Uterus (tissue), 4 donors: ENCODE data around the gene ASAP2. TPM values are rescaled to one million over a fixed set of nuclear protein-coding genes. Genes with fewer than 3 reads are reported as not detected.
A peak's percentile ranks its signal among the peaks of the same experiment; 100 is the strongest.

Experiments
- DNase-seq, 2 donors: peaks; one replicate each; pipeline ENCODE4 v3.0.0-alpha.2; 2019 to 2020
- H3K27ac ChIP-seq, 2 donors: fragments of 200-600 bp; sonication (generic); 1 replicate in 1 of 2; 2 replicates in 1 of 2; pipeline ENCODE4 v1.5.1; 2016 to 2018
- H3K27me3 ChIP-seq, 2 donors: fragments of 200-600 bp; sonication (generic); one replicate each; pipeline ENCODE4 v1.5.1; 2018 to 2019; ENCODE audit warnings: control low read depth in 1 of 2
- H3K36me3 ChIP-seq, 2 donors: fragments of 200-600 bp; sonication (generic); one replicate each; pipeline ENCODE4 v1.5.1; 2019; ENCODE audit warnings: control low read depth in 1 of 2
- H3K4me1 ChIP-seq, 2 donors: fragments of 200-600 bp; sonication (generic); one replicate each; pipeline ENCODE4 v1.5.1; 2018 to 2019; ENCODE audit warnings: control low read depth in 1 of 2
- H3K4me3 ChIP-seq, 2 donors: fragments of 200-600 bp; sonication (generic); 1 replicate in 1 of 2; 2 replicates in 1 of 2; pipeline ENCODE4 v1.5.1; 2018 to 2019; ENCODE audit warnings: mild to moderate bottlenecking in 1 of 2
- H3K9me3 ChIP-seq, 2 donors: fragments of 200-600 bp; sonication (generic); one replicate each; pipeline ENCODE4 v1.5.1; 2019; ENCODE audit warnings: control low read depth in 1 of 2
- CTCF ChIP-seq, 4 experiments: fragments of 200-600 bp in 2 of 4; fragments of 450-650 bp in 2 of 4; sonication (generic) in 2 of 4; IDR thresholded peaks; one replicate each; pipeline ENCODE4 v1.5.1; 2016 to 2019; ENCODE audit warnings: antibody characterized with exemption in 4 of 4, mild to moderate bottlenecking in 2 of 4, moderate library complexity in 1 of 4
- POLR2A ChIP-seq, 2 donors: fragments of 450-650 bp; IDR thresholded peaks; one replicate each; pipeline ENCODE4 v1.6.1; 2016; ENCODE audit warnings: antibody characterized with exemption in 2 of 2, mild to moderate bottlenecking in 1 of 2, moderate library complexity in 1 of 2
- intact Hi-C: fragments of 100-400 bp; cut with DNase I; formaldehyde crosslinking; loops from one replicate; pipeline ENCODE4 v1.15.1; 2023; ENCODE audit warnings: low total_unique reads
- total RNA-seq, 4 donors: library from RNA; depleted of rRNA in 3 of 4; stranded (reverse); fragments of >200 nt in 3 of 4; gene quantifications; one replicate each; pipeline versions ENCODE4 v1.1.0 to v1.2.4, GENCODE V29; 2014 to 2023
- donor health status: DM: yes; HTN: yes; CAD: no.

The ASAP2 gene
- total RNA-seq, 4 donors from 2014 or later, result 24.3 to 55.5 (median 31.3) TPM

- intact Hi-C loops, result no loop called here
- Histone ChIP-seq H3K4me1 (peaks cover 0 to 6% of the 10 kb centered on the region in 2 donors), H3K4me3 (no peak overlapping the region), H3K9me3 (no peaks in the 10 kb centered on the region), H3K27ac (peak overlapping the region; percentile 82 to 89), H3K27me3 (no peaks in the 10 kb centered on the region), H3K36me3 (no peaks in the 10 kb centered on the region)
- no peak for TF ChIP-seq CTCF (IDR thresholded peaks at IDR 0.05)
- TF ChIP-seq POLR2A (IDR thresholded peaks at IDR 0.05), result peak; percentile 30 to 48
- DNase-seq, result peak; percentile 71 to 82
Observed at GRCh38 chr2:9398881-9399780, 192.5 kb downstream of the ASAP2 start.

- no peak for DNase-seq
- peaks cover 0 to 6% of the 10 kb centered on the region in 2 donors for H3K4me1 ChIP-seq
- no peaks in the 10 kb centered on the region for H3K36me3 ChIP-seq
- H3K27me3 ChIP-seq, result no peaks in the 10 kb centered on the region
- intact Hi-C loops, result no loop called here
- H3K9me3 ChIP-seq, result no peaks in the 10 kb centered on the region
- TF ChIP-seq CTCF (IDR thresholded peaks at IDR 0.05) (no peak), POLR2A (IDR thresholded peaks at IDR 0.05) (no peak)
- no peak overlapping the region for H3K4me3 ChIP-seq
- peak overlapping the region; percentile 82 to 89 for H3K27ac ChIP-seq
Observed at GRCh38 chr2:9400268-9401058, 193.9 kb downstream of the ASAP2 start.

GRCh38 chr2:9401059-9401547 is 194.5 kb downstream of the ASAP2 start:
- H3K9me3 ChIP-seq, result no peaks in the 10 kb centered on the region
- no peak overlapping the region for H3K4me3 ChIP-seq
- TF ChIP-seq POLR2A (IDR thresholded peaks at IDR 0.05) (no peak), CTCF (IDR thresholded peaks at IDR 0.05) (no peak)
- no peaks in the 10 kb centered on the region for H3K36me3 ChIP-seq
- peaks cover 0 to 6% of the 10 kb centered on the region in 2 donors for H3K4me1 ChIP-seq
- intact Hi-C loops, result no loop called here
- DNase-seq, result no peak
- H3K27me3 ChIP-seq, result no peaks in the 10 kb centered on the region
- peak overlapping the region; percentile 53 to 89 for H3K27ac ChIP-seq

GRCh38 chr2:9401646-9402371 is 195.2 kb downstream of the ASAP2 start:
- H3K4me1 ChIP-seq, result peaks cover 0 to 6% of the 10 kb centered on the region in 2 donors
- intact Hi-C loops, result no loop called here
- no peaks in the 10 kb centered on the region for H3K27me3 ChIP-seq
- DNase-seq, result no peak
- TF ChIP-seq POLR2A (IDR thresholded peaks at IDR 0.05) (no peak), CTCF (IDR thresholded peaks at IDR 0.05) (no peak)
- H3K36me3 ChIP-seq, result no peaks in the 10 kb centered on the region
- H3K9me3 ChIP-seq, result no peaks in the 10 kb centered on the region
- peak overlapping the region in 1 of 2 donors; percentile 89 for H3K27ac ChIP-seq
- H3K4me3 ChIP-seq, result no peak overlapping the region
